AG04450 (cell line): Measurements from ENCODE around the gene RAD9A. TPM values are rescaled to one million over a fixed set of nuclear protein-coding genes. Genes with fewer than 3 reads are reported as not detected.

Experiments used
- CTCF ChIA-PET: fragments of 300-600, 350-600 bp; formaldehyde crosslinking; extraction: SDS; loops from one replicate; lab custom pipeline; 2022; ENCODE audit warnings: antibody characterized with exemption, inconsistent platforms; lab: Charles Lee
- POLR2A ChIA-PET: fragments of 350-600 bp; formaldehyde crosslinking; extraction: SDS; loops from one replicate; lab custom pipeline; 2021; ENCODE audit warnings: antibody characterized with exemption, inconsistent platforms; lab: Yijun Ruan, JAX
- DNase-seq: peaks from one replicate; pipeline ENCODE4 v3.0.0-alpha.2; 2011; ENCODE audit warnings: low read depth, low spot score
- H3K27ac ChIP-seq: one replicate; pipeline ENCODE4 v1.5.1; 2012; ENCODE audit warnings: low read depth, low read length, control low read depth
- H3K27me3 ChIP-seq: one replicate; pipeline ENCODE4 v1.6.0; 2012; ENCODE audit warnings: low read length; ENCODE audit not compliant: control insufficient read depth, insufficient read depth
- H3K4me3 ChIP-seq: 2 replicates; pipeline ENCODE4 v1.5.1; 2011; ENCODE audit warnings: mild to moderate bottlenecking, low read depth, low read length, control low read depth
- H3K9me3 ChIP-seq: 2 replicates; pipeline ENCODE4 v1.5.1; 2012; ENCODE audit warnings: low read length; ENCODE audit not compliant: control insufficient read depth, insufficient read depth
- polyA plus RNA-seq: library from polyadenylated mRNA; depleted of rRNA; stranded (reverse); fragments of >200 nt; gene quantifications from 2 replicates; pipeline ENCODE4 v1.2.3, GENCODE V29; 2011
- TF ChIP-seq, protein P1 (sequence below): IDR thresholded peaks from 2 replicates; pipeline ENCODE4 v1.5.1; 2011; ENCODE audit warnings: low read depth, low read length, control low read depth, inconsistent platforms

The RAD9A gene
- polyA plus RNA-seq, 1 experiment = 3.2 TPM

DNA sequence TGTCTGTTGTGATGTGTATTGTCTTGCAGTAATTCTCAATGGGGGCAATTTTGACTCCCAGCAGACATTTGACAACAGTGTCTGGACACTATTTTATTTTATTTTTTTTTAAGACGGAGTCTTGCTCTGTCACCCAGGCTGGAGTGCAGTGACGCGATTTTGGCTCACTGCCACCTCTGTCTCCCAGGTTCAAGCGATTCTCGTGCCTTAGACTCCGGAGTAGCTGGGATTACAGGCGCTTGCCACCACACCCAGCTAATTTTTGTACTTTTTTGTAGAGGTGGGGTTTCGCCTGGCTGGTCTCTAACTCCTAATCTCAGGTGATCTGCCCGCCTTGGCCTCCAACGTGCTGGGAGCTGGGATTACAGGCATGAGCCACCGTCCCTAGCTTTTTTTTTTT is 37.9 kb downstream of the RAD9A start:
- TF ChIP-seq, protein P1, sequence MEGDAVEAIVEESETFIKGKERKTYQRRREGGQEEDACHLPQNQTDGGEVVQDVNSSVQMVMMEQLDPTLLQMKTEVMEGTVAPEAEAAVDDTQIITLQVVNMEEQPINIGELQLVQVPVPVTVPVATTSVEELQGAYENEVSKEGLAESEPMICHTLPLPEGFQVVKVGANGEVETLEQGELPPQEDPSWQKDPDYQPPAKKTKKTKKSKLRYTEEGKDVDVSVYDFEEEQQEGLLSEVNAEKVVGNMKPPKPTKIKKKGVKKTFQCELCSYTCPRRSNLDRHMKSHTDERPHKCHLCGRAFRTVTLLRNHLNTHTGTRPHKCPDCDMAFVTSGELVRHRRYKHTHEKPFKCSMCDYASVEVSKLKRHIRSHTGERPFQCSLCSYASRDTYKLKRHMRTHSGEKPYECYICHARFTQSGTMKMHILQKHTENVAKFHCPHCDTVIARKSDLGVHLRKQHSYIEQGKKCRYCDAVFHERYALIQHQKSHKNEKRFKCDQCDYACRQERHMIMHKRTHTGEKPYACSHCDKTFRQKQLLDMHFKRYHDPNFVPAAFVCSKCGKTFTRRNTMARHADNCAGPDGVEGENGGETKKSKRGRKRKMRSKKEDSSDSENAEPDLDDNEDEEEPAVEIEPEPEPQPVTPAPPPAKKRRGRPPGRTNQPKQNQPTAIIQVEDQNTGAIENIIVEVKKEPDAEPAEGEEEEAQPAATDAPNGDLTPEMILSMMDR = no peak
- ChIA-PET CTCF (interaction anchor here (1.6 kb wide), 1 partner anchor 79 kb away, joined by 4 read pairs; no protein-coding TSS in a partner anchor), POLR2A (no interaction called here)
- Histone ChIP-seq H3K27me3 (no peaks in the 10 kb centered on the region), H3K27ac (no peak overlapping the region), H3K4me3 (0 out of 2 replicates have a peak overlapping the region, but pooled peaks have one; percentile 96), H3K9me3 (no peaks in the 10 kb centered on the region)
- no peak for DNase-seq

DNA sequence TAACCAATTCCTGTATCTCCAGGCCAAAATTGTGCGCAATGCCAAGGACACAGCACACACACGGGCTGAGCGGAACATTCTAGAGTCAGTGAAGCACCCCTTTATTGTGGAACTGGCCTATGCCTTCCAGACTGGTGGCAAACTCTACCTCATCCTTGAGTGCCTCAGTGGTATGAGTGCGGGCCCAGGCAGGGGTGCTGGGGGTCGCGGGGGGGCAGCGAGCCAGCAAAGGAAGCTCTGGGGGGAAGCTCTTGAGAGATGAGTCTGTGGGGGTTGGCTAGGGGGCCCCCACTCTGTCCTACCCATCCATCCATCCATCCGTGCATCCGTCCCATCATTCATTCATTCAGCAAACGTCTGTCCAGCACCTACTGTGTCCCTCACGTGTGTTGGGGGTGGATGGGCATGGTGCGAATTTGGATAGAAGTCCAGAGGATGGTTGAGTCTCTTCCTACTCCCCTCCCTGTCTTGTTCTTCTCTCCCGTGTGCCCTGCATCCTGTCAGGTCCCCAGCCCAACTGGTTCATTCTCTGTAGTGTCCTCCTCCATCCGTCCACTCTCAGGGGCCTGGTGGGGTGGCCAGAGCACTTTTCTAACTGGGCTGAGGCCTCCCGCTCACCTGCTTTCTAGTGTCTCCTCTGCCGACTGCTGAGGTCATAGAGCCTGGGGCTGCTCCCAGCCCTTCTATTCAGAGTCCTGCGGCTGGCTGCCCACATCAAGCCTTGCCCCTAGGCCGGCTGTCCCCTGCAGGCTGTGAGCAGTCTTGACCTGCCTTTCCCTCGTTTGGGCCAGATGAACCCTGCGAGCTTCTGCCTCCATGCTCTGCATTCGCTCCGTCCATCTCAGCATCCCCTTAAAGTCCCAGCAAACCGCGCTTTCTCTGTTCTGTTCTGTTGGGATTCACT is 39.8 kb downstream of the RAD9A start:
- CTCF ChIA-PET = no interaction called here
- Histone ChIP-seq H3K27me3 (no peaks in the 10 kb centered on the region), H3K4me3 (no peak overlapping the region), H3K9me3 (no peaks in the 10 kb centered on the region), H3K27ac (no peak overlapping the region)
- POLR2A ChIA-PET = interaction anchor here (0.7 kb wide), 1 partner anchor 13 kb away, joined by 7 read pairs; no protein-coding TSS in a partner anchor
- DNase-seq = no peak
- TF ChIP-seq, protein P1 = no peak

DNA sequence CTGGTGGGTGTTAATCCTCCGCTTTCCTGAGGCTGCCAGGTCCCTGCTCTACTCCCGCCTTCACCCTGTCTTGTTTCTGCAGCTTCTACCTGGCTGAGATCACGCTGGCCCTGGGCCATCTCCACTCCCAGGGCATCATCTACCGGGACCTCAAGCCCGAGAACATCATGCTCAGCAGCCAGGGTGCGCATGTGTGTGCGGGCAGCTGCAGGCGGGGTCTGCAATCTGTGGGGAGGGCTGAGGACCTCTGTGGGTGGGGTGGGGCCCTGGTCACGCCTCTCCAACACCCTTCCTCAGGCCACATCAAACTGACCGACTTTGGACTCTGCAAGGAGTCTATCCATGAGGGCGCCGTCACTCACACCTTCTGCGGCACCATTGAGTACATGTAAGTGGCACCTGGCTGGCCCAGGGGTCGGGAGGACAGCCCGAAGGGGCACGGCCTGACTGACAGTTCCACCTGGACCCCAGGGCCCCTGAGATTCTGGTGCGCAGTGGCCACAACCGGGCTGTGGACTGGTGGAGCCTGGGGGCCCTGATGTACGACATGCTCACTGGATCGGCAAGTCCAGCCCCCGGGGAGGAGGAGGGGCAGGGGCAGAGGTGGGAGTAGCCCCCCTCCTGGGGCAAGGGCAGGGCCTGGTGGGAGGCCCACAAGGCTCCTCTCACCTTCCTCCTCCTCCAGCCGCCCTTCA is 41.0 kb downstream of the RAD9A start:
- TF ChIP-seq, protein P1 = no peak
- Histone ChIP-seq H3K27me3 (no peaks in the 10 kb centered on the region), H3K4me3 (no peak overlapping the region), H3K9me3 (no peaks in the 10 kb centered on the region), H3K27ac (no peak overlapping the region)
- ChIA-PET POLR2A (no interaction called here), CTCF (no interaction called here)
- no peak for DNase-seq

DNA sequence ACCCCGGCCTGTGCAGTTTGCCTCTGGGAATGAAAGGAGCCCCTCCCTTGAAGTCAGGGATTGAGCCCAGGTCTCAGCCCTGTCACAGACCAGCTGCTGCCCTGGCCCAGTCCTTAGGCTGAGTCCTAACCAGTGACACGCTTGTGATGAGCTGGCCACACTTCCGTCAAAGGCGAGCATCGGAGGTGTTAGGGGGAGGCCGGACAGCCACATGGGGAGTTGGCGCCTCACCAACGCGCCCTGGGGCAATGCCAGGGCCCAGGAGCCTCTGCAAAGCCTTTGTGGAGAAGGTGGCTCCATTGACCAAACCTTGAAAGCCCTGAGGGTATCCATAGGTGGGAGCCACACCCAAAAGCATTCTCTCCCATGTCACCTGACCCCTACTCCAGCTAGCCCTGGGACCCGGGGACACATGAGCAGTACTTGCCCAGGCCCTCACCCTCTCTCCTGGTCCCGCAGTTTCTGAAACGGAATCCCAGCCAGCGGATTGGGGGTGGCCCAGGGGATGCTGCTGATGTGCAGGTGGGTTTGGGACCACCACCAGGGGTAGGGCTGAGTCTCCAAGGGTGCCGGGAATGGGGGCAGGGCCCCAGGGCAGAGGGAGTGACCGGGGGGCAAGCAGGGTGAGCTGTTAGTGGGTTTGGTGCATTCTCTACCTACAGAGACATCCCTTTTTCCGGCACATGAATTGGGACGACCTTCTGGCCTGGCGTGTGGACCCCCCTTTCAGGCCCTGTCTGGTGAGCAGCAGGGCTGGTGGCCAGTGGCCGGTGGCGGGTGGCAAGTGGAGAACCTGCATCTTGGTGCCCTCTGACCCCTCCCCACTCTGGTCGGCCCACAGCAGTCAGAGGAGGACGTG is 42.0 kb downstream of the RAD9A start:
- POLR2A ChIA-PET = no interaction called here
- CTCF ChIA-PET = interaction anchor here (0.5 kb wide), 1 partner anchor 77 kb away, joined by 4 read pairs; no protein-coding TSS in a partner anchor
- H3K9me3 ChIP-seq = no peaks in the 10 kb centered on the region
- TF ChIP-seq, protein P1 = no peak
- H3K27ac ChIP-seq = no peak overlapping the region
- no peak for DNase-seq
- no peak overlapping the region for H3K4me3 ChIP-seq
- H3K27me3 ChIP-seq = no peaks in the 10 kb centered on the region
